Muscle layer of colon (tissue), 2 donors: ENCODE measurements around the gene DVL2.

Source experiments
- H3K27ac ChIP-seq: one replicate; pipeline ENCODE4 v1.7.0; 2013; ENCODE audit warnings: low read depth, mild to moderate bottlenecking, low read length, moderate library complexity
- H3K27me3 ChIP-seq, 2 donors: one replicate each; pipeline ENCODE4 v1.7.0; 2013; ENCODE audit warnings: low read length in 2 of 2, mild to moderate bottlenecking in 2 of 2; ENCODE audit not compliant: insufficient read depth in 2 of 2, control insufficient read depth in 1 of 2
- H3K36me3 ChIP-seq: one replicate; pipeline ENCODE4 v1.7.0; 2013; ENCODE audit warnings: mild to moderate bottlenecking, low read length; ENCODE audit not compliant: insufficient read depth
- H3K4me1 ChIP-seq: one replicate; pipeline ENCODE4 v1.7.0; 2013; ENCODE audit warnings: mild to moderate bottlenecking, low read length; ENCODE audit not compliant: insufficient read depth
- H3K4me3 ChIP-seq, 2 donors: one replicate each; pipeline ENCODE4 v1.7.0; 2013; ENCODE audit warnings: low read length in 2 of 2, low read depth in 1 of 2, mild to moderate bottlenecking in 1 of 2, moderate library complexity in 1 of 2
- H3K9ac ChIP-seq: one replicate; pipeline ENCODE4 v1.7.0; 2013; ENCODE audit warnings: low read length
- H3K9me3 ChIP-seq: one replicate; pipeline ENCODE4 v1.7.0; 2013; ENCODE audit warnings: mild to moderate bottlenecking, low read length
- donor health status: abdominal sarcoma.
- donor health status: Adenocarcinoma of cecum.

Gene DVL2

GRCh38 chr17:7203391-7203790 lies 30.9 kb downstream of the DVL2 start:
- no peak overlapping the region for H3K9ac ChIP-seq
- no peaks in the 10 kb centered on the region for H3K9me3 ChIP-seq
- H3K4me3 ChIP-seq = no peak overlapping the region
- no peaks in the 10 kb centered on the region for H3K27me3 ChIP-seq
- H3K36me3 ChIP-seq = peaks cover 18% of the 10 kb centered on the region
- peaks cover 14% of the 10 kb centered on the region for H3K4me1 ChIP-seq
- H3K27ac ChIP-seq = no peak overlapping the region

GRCh38 chr17:7196651-7197401 lies 37.5 kb downstream of the DVL2 start:
- peaks cover 57% of the 10 kb centered on the region for H3K36me3 ChIP-seq

DNA sequence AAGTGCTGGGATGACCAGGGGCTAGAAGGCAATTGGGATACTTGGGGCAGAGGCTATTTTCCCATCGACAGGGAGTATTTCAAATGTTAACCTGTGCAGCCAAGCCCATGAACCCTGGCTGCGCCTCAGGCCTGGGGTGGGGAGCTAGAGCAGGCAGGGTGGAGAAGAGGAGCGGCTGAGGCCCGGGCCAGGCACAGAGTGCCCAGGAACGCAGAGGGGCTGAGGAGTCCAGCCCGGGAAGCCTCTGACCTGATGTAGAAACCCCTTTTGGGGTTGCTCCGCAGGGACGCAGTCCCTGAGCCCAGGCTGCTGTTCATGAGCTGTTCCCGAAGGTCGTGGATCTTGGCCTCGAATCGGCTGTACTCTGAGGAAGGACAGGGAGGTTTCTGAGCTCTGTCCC lies 38.3 kb downstream of the DVL2 start:
- Histone ChIP-seq H3K4me1 (no peaks in the 10 kb centered on the region), H3K36me3 (peaks cover 57% of the 10 kb centered on the region), H3K9me3 (no peaks in the 10 kb centered on the region), H3K9ac (no peak overlapping the region), H3K27ac (no peak overlapping the region), H3K4me3 (no peak overlapping the region), H3K27me3 (no peaks in the 10 kb centered on the region)

More at GRCh38 chr17:7196651-7197401, 37.5 kb downstream of the DVL2 start:
- Histone ChIP-seq H3K27me3 (no peaks in the 10 kb centered on the region), H3K9me3 (no peaks in the 10 kb centered on the region), H3K27ac (no peak overlapping the region), H3K9ac (no peak overlapping the region), H3K4me3 (no peak overlapping the region), H3K4me1 (no peaks in the 10 kb centered on the region)

DNA sequence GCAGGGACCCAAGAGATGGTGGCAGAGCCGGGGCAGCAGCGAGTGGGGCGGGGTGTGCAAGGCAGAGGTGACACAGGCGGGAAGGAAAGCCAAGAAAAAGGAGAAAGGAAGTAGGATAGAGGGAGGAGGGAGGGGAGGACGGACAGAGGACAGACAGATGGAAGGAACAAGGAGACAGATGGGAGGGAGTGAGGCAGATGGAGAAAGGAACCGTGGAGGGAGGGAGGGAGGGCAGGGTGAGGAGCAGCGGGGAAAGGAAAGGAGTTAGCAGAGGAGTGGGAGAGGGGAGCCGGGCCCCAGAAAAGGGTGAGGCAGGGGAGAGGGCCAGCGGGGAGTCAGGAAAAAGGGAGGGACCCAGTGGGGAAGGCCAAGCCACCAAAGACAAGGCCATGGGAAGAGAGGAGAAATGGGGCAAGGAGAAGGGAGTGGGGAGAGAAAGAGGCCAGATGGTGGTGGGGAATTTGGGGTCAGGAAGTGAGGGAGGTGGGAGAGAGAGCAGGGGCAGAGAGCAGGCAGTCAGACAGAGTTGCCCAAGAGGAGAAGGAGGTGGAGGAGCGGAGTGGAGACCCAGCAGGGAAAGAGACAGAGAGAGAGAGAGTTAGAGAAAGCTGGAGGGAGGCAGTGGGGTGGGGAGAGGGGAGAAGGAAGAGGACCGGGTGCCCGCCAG lies 41.9 kb downstream of the DVL2 start:
- no peaks in the 10 kb centered on the region for H3K9me3 ChIP-seq
- no peak overlapping the region for H3K27ac ChIP-seq
- H3K9ac ChIP-seq = no peak overlapping the region
- H3K4me1 ChIP-seq = no peaks in the 10 kb centered on the region
- no peaks in the 10 kb centered on the region for H3K27me3 ChIP-seq
- H3K36me3 ChIP-seq = peaks cover 49% of the 10 kb centered on the region
- H3K4me3 ChIP-seq = no peak overlapping the region

GRCh38 chr17:7191571-7192270 lies 42.6 kb downstream of the DVL2 start:
- peaks cover 42% of the 10 kb centered on the region for H3K36me3 ChIP-seq
- no peak overlapping the region for H3K27ac ChIP-seq
- H3K4me1 ChIP-seq = no peaks in the 10 kb centered on the region
- no peak overlapping the region for H3K4me3 ChIP-seq
- no peaks in the 10 kb centered on the region for H3K27me3 ChIP-seq
- H3K9me3 ChIP-seq = no peaks in the 10 kb centered on the region
- H3K9ac ChIP-seq = no peak overlapping the region

GRCh38 chr17:7191069-7191468 lies 43.2 kb downstream of the DVL2 start:
- H3K4me3 ChIP-seq = no peak overlapping the region
- no peaks in the 10 kb centered on the region for H3K9me3 ChIP-seq
- no peak overlapping the region for H3K27ac ChIP-seq
- no peaks in the 10 kb centered on the region for H3K27me3 ChIP-seq
- H3K9ac ChIP-seq = no peak overlapping the region
- peaks cover 36% of the 10 kb centered on the region for H3K36me3 ChIP-seq
- H3K4me1 ChIP-seq = no peaks in the 10 kb centered on the region

GRCh38 chr17:7190276-7190917 lies 43.9 kb downstream of the DVL2 start:
- Histone ChIP-seq H3K36me3 (peaks cover 29% of the 10 kb centered on the region), H3K27me3 (no peaks in the 10 kb centered on the region), H3K9me3 (no peaks in the 10 kb centered on the region), H3K9ac (no peak overlapping the region), H3K4me3 (no peak overlapping the region), H3K27ac (no peak overlapping the region), H3K4me1 (no peaks in the 10 kb centered on the region)

GRCh38 chr17:7186241-7186640 lies 48.1 kb downstream of the DVL2 start:
- no peak overlapping the region for H3K9ac ChIP-seq
- no peaks in the 10 kb centered on the region for H3K27me3 ChIP-seq
- H3K9me3 ChIP-seq = no peaks in the 10 kb centered on the region
- no peaks in the 10 kb centered on the region for H3K36me3 ChIP-seq
- H3K4me1 ChIP-seq = no peaks in the 10 kb centered on the region
- no peak overlapping the region for H3K4me3 ChIP-seq
- no peak overlapping the region for H3K27ac ChIP-seq

DNA sequence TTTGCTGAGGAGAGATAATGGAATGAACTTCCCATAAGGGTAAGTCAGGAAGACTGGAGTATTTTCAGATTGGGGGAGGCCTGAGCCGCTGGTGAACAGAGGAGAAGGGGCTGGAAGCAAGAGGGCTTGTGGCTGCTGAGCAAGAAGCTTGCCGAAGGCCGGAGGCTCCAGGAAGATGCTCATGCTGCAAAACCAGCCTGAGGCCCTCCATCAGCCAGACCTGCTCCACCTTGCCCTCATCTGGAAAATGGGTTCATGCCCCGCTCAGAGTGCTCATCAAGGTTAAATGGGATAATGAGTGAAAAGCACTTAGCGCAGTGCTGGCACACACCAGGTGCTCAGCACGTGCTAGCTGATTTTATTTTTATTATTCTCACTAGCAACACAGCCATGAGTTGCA lies 49.7 kb downstream of the DVL2 start:
- Histone ChIP-seq H3K27ac (no peak overlapping the region), H3K9me3 (no peaks in the 10 kb centered on the region)

GRCh38 chr17:7184091-7184488 lies 50.2 kb downstream of the DVL2 start:
- H3K9me3 ChIP-seq = no peaks in the 10 kb centered on the region
- no peak overlapping the region for H3K27ac ChIP-seq
- no peaks in the 10 kb centered on the region for H3K36me3 ChIP-seq
- H3K4me1 ChIP-seq = no peaks in the 10 kb centered on the region
- no peaks in the 10 kb centered on the region for H3K27me3 ChIP-seq
- H3K4me3 ChIP-seq = no peak overlapping the region
- H3K9ac ChIP-seq = no peak overlapping the region

More for the DNA sequence above, 49.7 kb downstream of the DVL2 start:
- Histone ChIP-seq H3K36me3 (no peaks in the 10 kb centered on the region), H3K4me3 (no peak overlapping the region), H3K4me1 (no peaks in the 10 kb centered on the region), H3K9ac (no peak overlapping the region), H3K27me3 (no peaks in the 10 kb centered on the region)

- H3K9ac ChIP-seq = no peak overlapping the region
- H3K27ac ChIP-seq = no peak overlapping the region
- no peaks in the 10 kb centered on the region for H3K36me3 ChIP-seq
- H3K27me3 ChIP-seq = peaks cover 0 to 1% of the 10 kb centered on the region in 2 donors
- no peaks in the 10 kb centered on the region for H3K9me3 ChIP-seq
- H3K4me1 ChIP-seq = no peaks in the 10 kb centered on the region
- no peak overlapping the region for H3K4me3 ChIP-seq
Observed at GRCh38 chr17:7183433-7184090, 50.8 kb downstream of the DVL2 start.
